ENCODE measurements around the gene NABP2.

The NABP2 gene

DNA sequence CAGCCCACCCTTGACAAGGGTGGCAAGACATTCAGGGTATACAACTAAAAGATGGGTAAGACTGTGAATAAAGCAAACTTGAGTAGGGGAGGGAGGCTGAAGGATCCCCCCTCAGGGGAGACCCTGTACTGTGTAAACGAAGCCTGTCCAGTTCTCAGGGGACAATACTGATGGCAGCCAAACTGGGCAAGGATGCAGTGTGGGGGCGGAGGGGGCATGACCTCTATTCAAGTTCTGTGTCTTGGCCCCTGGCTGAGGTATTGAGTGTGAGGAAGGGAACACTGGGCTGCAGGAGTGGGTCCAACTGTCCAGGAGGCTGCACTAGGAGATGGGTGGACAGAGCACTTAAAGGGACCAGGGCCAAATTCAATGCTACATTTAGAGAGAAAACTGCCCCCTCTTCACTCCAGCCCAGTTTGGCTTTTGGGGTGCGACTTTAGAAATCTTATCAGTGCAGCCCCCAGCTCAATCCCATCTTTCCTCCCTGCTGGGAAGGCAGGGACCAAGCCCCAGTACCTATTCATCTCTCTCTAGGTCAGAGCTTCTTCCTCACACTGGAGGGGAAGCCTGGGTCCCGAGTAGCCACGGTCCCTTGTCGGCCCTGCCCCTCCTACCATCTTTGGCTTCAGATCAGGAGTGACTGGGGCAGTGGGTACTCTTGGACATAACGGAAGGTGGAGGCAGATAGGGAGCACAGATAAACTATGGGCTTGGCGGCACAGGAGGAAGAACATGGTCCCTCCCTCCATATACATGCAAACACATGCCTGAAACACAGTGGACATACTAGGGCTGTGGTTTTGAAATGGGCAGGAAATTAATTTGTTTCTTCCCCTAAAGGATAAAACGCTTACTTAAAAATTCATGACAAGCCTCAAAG is 17.5 kb downstream of the NABP2 start:
- TF ChIP-seq, protein P1, sequence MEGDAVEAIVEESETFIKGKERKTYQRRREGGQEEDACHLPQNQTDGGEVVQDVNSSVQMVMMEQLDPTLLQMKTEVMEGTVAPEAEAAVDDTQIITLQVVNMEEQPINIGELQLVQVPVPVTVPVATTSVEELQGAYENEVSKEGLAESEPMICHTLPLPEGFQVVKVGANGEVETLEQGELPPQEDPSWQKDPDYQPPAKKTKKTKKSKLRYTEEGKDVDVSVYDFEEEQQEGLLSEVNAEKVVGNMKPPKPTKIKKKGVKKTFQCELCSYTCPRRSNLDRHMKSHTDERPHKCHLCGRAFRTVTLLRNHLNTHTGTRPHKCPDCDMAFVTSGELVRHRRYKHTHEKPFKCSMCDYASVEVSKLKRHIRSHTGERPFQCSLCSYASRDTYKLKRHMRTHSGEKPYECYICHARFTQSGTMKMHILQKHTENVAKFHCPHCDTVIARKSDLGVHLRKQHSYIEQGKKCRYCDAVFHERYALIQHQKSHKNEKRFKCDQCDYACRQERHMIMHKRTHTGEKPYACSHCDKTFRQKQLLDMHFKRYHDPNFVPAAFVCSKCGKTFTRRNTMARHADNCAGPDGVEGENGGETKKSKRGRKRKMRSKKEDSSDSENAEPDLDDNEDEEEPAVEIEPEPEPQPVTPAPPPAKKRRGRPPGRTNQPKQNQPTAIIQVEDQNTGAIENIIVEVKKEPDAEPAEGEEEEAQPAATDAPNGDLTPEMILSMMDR (IDR thresholded peaks at IDR 0.05) = no peak

DNA sequence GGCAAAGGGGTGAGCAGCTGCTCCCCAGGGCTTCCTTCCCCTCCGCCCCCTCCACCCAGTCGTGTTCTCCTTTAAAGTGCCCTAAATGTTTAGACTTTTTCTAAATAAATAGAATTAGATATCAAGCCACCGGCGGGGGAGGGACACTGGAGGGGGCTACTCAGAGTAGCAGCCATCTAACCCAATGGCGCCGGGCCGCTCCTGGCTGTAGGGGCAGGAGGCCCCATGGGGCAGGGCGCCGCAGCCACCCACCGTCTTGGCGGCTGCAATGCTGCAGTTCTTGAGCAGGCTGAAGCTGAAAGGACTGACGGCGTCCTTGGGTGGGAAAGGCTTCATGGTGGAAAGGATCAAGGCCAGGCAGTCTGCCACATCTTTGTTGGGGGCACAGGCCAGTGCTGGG is 18.8 kb downstream of the NABP2 start:
- TF ChIP-seq, protein P1 (IDR thresholded peaks at IDR 0.05) = no peak

DNA sequence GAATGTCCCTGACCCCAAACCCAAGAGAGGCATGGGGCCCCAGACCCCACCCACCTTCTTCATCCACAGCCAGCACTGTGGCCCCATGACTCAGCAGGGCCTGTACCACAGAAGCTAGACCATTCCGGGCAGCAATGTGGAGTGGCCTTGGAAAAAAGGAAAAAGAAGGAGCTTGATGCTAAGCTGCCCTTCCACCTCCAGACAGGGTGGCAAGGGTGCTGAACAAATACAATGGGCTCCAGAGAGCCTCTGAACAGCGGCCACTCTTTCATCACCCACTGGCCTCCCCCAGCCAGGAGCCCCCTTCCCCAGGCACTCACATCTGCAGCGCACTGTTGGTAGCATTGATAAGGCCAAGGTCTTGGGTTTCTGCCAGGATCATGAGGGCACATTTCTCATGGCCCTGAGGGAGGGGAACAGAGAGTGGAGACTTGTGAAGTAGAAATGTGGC is 19.6 kb downstream of the NABP2 start:
- TF ChIP-seq, protein P1 (IDR thresholded peaks at IDR 0.05) = no peak

GRCh38 chr12:56244494-56244893 is 20.4 kb downstream of the NABP2 start:
- TF ChIP-seq, protein P1 (IDR thresholded peaks at IDR 0.05) = no peak

GRCh38 chr12:56247923-56248322 is 23.8 kb downstream of the NABP2 start:
- TF ChIP-seq, protein P1 (IDR thresholded peaks at IDR 0.05) = no peak

DNA sequence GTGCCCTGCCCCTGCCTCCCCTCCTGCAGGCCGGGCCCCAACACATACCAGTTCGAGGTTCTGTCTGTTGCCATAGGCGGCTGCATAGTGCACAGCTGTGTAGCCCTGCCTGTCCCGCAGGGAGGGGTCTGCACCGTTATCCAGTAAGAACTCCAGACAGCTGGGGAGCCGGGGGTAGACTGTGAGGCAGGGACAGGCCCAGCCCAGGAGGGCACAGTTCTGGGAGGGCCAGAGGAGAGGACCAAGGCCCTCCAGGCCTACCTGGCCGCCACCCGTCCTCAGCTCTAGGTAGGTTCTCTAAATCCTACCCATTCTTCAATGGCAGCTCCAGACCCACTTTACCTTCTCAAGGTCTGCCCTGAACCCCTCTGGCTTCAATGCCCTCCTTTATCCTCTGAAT is 24.6 kb downstream of the NABP2 start:
- TF ChIP-seq, protein P1 (IDR thresholded peaks at IDR 0.05) = no peak

DNA sequence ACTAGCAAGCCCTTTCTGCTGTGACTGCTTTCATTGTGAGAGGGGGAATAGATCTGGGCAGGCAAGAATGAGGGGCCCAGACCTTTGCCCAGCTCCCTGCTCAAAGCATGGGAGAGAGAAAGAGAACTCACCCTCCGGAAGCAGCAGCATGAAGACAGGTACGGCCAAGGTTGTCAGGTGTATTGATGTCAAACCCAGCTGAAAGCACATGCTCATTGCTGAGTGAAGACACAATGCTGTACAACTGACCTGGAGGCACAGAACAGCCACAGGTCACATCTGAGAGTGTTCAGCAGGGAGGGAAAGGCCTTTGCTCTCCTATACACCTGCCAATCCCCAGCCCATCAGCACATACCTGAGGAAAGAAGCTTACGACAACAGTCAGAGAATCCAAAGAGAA is 28.5 kb downstream of the NABP2 start:
- TF ChIP-seq, protein P1 (IDR thresholded peaks at IDR 0.05) = no peak
